Stimulated activated CD8-positive, alpha-beta memory T cell treated with anti-CD3 and anti-CD28 coated beads, Interleukin-2, amount 100 ng/mL, for 48 hours (primary cell): ENCODE measurements around the gene PHKB.
A peak's percentile ranks its signal among the peaks of the same experiment; 100 is the strongest.
"Not testable (repeated sequence)": the region's sequence is repeated elsewhere in the genome, so short reads cannot be mapped to it uniquely, and the experiment has no call there.

Experiments used
- DNase-seq, 2 donors: peaks; one replicate each; pipeline ENCODE4 v3.0.0-alpha.2; 2020; ENCODE audit warnings: low read depth in 2 of 2

The PHKB gene

DNA sequence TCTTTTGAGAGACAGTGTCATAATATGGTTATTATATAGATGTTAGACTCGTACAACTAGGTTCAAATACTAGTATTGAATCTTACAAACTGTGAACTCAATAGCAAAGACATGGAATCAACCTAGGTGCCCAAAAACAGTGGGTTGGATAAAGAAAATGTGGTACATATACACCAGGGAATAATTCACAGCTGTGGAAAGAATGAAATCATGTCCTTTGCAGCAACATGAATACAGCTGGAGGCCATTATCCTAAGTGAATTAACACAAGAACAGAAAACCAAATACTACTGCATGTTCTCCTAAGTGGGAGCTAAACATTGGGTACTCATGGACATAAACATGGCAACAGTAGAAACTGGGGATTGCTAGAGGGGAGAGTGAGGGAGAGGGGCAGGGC lies 8.1 kb downstream of the PHKB start:
- DNase-seq, result no peak

DNA sequence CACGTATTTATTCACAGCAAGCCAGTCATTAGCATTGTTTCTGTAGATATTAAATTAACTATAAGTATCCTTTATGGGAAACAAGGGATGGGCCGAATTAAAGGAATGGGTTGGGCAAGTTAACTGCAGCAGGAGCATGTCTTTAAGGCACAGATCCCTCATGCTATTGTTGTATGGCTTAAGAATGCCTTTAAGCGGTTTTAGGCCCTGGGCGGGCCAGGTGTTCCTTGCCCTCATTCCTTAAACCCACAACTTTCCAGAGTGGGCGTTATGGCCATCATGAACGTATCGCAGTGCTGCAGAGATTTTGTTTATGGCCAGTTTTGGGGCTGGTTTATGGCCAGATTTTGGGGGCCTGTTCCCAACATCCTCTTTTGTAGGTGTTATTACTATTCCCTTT lies 9.1 kb downstream of the PHKB start:
- no peak for DNase-seq

DNA sequence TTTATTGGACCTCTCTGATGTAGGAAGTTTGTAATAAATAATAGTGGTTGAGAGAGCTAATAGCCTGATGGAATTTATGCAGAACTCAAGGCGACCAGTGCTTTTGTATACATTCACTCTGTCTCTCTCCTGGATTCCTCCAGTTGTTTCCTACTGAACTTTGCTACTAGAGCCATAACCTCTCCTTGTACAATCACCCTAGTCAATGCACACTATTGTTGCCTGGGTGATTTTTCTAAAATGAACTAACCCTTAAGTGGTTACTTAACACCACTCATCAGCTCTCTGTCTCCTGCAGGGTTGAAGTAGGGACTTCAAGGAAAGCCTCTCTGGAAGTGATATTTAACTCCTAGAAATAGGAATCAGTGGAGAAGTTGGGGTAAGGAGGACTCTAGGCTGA lies 9.7 kb downstream of the PHKB start:
- no peak for DNase-seq

DNA sequence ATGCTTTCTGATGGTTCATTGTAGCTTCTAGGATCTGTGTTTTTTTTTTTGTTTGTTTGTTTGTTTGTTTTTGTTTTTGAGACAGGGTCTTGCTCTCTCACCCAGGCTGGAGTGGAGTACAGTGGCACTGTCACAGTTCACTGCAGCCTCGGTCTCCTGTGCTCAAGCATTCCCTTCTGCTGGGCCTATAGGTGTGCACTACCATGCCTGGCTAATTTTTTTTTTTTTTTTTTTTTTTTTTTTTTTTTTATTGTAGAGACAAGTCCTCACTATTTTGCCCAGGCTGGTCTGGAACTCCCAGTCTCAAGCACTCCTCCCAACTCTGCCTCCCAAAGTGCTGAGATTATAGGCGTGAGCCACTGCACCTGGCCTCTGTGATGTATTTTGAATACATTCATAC lies 11.9 kb downstream of the PHKB start:
- not testable (repeated sequence) for DNase-seq

DNA sequence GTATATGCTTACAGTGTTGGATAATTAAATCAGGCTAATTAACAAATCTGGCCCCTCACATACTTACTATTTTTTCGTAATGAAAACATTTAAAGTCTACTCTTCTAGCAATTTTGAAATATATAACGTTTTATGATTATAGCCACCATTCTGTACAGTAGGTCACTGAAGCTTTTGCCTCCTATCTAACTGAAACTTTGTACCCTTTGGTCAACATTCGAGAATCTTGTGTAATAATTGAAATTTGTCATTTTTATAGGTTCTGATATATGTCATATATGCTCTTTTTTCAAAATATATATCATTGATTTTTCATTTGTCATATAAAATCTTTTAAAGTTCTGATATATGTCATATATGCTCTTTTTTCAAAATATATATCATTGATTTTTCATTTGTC lies 12.7 kb downstream of the PHKB start:
- DNase-seq, result no peak

DNA sequence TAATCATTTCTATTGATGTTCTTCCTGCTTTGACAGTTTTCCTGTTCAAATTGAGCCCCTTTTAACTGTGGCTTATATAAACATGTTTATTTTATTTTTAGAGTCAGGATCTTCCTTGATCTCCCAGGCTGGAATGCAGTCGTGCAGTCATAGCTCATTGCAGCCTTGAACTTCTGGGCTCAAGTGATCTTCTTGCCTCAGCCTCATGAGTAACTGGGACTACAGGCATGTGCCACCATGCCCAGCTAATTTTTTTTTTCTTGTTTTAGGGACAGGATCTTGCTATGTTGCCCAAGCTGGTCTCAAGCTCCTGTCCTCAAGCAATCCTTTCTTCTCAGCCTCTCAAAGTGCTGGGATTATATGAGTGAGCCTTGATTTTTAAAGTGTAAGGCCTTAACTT lies 14.7 kb downstream of the PHKB start:
- no peak for DNase-seq

DNA sequence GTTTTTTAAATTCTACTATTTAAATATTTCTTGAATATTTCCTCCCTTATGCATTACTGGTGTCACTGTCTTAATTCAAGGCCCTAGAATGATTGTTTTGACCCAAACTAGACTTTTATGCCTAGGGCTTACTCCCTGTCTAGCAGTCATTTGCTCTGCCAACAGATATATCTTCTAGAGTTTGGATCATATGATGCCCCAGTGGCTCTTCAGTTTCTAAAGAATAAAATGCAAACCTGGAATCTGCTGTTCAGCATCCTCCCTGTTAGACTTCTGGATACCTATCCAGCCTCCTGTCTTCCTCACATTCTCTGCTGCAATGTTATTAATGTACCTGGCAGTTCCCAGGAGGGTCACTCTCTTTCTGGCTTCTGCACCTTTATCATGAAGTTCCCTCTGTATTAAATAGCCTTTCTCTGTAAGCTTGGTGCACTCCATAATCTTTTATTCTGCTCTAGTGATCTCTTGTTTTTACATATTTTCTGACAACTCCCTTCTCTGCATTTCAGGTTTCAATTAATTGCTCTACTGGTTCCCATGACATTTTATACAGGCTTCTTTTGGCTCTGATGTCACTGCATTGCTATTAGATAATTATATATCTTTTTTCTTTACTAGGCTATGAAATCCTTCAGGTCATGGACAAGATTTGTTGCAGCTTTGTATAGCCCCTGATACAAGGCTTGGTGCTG lies 15.7 kb downstream of the PHKB start:
- no peak for DNase-seq

DNA sequence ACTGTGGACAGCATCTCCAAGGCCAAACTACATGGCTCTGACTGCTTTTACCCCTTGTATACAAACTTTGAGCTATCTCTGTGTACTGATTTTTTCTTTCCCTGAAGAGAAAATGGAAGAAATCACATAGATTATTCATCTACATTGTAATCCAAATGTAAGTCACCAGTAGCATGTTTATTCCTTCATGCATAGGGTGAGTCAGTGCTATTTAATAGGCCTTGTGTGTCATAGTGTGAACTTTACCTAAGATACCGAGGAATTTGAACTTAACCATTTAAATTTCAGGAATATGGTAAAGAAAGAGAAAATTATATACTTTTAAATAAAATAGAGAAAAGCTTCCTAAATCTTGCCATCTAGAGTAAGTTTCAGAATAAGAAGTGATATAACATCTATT lies 16.5 kb downstream of the PHKB start:
- DNase-seq, result no peak

DNA sequence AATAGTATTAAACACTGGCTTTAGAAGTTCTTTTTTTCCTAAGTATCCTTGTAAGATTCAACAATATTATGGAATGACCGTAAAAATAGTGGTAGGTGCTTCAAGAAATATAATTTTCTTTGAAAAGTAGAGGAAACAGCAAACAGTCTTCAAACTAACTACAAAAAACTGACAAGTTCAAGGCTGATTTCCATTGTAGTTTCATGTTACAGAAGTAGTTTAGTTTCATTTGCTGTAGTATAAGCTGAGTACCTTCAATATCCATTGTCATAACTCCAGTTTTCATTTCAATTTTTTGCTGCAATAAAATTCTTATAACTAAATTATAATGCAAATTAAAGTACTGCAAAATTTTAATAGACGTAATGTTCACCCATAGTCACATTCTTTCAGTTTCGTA lies 19.3 kb downstream of the PHKB start:
- DNase-seq, result no peak

DNA sequence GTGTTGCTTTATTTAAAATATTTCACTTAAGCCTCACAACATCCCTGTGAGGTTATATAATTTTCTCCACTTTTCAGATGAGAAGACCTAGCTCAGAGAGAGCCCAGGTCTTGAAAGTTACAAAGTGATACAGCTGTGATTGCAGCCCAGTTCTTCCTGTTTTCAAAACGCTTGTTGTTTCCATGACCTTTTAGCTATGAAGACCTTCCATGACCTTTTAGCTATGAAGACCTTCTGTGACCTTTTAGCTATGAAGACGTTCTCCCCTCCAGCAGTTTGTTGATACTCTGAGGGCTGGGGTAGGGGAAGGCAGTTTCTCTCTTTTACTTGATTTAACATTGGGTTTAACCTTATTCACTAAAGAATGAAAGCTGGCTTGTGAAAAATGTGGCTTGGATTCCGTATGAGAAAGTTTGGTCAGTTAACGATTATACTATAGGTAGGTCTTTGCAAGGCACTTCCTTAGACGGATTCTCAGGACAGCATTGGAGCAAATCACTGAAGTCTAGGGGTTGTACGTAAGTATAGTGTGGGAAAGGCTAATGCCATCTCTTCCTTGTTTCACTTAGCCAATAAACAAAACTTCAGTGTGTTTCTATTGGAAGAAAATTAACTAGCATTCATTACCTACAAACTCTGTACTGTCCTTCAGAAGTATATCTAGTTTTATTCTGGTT lies 20.7 kb downstream of the PHKB start:
- no peak for DNase-seq

DNA sequence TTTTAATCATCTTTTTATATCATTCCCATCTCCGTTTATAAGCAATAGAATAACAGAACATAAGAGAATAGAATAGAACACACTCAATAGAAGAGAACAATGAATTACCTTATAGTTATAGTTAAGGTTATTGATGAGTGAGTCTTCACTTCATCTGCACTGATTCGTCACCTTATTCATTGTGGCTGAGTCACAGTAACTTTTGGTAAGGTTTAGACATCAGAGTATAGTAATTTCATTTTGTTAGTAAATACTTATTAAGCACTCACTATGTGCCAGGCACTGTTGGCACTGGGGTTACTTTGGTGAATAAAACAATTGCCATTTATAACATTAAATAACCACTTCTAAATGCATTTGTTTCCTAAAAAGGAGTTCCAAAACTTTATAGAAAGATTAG lies 22.5 kb downstream of the PHKB start:
- no peak for DNase-seq

DNA sequence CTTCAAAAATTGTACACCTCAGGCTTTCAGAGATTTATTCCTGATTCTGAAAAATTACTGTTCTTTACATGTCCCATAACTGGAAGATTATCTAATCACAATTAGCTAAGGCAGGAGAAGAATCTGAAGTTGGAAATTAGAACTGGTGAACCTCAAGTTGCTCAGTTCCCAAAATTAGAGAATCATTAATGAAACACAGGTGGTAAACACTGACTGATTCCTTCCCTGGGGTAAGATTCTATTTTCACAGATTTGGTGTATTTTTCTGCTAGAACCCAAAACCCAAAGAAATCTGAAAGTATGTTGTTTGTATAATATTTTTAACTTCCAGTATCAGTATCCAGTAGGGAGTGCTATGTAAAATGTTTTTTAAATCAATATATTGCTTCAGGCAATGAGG lies 25.7 kb downstream of the PHKB start:
- no peak for DNase-seq

DNA sequence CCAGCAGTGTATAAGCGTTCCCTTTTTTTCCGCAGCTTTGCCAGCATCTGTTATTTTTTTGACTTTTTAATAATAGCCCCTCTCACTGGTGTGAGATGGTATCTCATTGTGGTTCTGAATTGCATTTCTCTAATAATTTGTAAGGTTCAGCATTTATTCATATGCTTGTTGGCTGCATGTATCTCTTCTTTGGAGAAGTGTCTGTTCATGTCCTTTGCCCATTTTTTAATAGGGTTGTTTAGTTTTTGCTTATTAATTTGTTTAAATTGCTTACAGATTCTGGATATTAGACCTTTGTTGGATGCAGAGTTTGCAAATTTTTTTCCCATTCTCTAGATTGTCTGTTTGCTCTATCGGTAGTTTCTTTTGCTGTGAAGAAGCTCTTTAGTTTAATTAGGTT lies 26.9 kb downstream of the PHKB start:
- no peak for DNase-seq

DNA sequence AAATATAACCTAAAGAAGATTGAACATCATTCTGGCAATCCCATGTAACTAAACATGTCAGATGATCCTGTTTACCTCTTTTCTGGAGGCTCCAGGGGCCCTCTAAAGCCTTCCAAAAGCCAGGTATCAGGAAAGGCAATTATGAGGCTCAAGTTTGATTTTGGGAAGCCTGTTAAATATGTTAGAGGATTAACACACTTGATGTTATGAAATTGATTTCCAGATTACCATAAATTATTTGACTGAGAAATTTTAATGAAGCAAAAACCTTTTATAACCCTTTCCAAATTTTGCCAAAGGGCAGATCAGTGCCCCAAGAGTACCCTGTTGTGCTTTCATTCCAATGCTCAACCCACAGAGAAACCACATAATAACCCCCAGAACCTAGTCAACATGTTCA lies 29.3 kb downstream of the PHKB start:
- no peak for DNase-seq

DNA sequence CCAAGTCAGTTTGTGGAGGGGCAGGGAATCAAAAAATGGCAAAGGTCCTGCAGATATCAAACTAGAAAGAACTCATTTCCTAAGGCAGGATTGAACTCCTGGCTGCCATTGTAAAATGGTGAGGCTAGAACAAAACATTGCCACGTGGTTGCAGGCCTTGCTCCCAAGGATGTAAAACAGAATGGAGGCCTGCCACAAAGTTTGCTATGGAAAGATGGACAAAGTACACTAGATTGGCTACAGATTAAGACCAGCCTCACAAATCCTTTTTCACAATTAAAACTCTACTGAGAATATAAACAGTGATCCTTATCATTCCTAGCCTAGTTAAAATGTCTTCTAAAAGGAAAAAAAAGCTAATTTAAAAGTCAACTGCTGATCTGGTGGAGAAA lies 30.9 kb downstream of the PHKB start:
- DNase-seq, result no peak

DNA sequence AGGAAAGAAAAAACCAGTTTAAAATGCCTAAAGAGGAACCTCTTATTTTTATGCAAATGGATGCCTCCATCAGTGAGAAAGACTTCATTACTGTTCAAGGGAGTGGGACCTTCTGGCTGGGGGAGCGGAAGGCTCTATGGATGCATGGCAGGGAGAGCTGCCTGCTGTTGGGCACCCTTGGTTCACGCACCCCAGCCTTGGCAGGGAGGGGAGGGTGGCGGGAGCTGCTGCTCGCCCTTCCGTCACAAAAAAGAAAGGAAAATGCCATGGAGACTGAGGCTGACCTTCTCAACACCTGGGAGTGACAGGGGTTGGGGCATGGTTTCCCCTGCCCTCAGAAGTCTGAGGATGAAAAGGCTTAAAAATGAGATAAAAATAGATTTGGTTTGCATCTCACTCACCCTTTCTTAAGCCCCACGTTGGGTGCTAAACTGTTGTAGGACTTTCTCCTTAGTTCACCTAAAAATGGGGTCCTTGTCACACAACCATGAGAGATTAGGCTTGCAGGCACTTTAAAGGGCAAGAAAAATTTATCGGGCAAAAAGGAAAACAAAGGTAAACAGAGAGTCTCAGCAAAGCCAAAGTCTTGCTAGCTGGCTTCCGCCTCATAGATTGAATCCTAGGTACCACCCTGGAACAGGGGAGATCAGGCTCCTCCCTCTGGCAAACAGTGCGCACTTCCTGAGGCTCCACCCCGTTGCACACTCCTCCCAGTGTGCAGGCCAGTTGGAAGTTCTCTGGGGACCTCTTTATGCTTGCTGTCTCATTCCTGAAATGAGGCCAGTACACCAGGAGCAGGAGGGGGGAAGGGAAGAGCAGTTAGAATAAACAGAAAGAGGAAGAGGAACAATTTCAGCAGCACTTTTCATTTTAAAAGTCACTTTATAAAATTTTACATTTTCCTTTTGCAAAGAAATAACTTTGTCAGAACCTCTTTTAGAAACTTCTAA lies 31.6 kb downstream of the PHKB start:
- peak in 1 of 2 donors; percentile 1 for DNase-seq

DNA sequence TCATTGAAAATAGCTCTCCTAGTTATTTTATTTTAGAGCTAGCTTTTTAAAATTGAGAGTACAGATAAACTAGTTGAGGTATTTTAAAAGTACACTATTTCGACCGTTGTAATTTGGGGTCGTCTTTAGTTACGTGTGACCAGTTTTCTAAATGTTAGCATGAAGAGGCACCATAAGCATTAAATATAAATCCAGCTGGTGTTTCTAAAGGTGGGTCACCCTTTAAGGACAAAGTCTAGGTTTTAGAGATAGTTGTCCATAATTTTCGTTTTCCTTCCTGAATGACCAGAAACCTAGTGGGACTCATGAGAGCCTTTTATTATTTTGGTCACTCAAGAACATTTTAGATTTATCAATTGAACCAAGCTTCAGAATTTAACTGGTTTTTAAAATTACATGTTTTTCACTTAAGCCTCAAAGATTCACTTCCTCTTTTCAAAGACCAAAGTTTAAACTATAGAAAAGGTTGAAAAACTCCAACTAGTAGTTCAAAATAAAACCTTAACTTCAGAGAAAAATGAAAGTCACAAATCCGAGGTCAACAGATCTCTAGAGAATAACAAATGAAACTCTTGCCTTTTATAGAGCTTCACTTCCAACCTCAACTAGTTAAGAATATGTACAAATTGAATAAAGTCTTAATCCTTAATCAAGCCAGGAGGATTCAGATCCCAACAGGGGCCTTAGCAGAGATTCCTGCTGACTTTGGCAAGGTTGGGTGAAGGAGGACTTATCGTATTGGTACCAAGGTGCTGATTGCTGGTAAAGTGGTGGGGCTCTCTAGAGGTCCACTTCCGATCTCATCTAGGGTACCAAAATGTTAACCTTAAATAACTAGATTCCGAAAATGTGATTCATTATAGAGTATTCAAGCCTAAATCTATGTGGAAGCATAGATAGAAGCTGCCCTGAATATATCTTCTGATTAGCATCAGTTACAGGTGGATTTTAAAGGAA lies 32.5 kb downstream of the PHKB start:
- no peak for DNase-seq

DNA sequence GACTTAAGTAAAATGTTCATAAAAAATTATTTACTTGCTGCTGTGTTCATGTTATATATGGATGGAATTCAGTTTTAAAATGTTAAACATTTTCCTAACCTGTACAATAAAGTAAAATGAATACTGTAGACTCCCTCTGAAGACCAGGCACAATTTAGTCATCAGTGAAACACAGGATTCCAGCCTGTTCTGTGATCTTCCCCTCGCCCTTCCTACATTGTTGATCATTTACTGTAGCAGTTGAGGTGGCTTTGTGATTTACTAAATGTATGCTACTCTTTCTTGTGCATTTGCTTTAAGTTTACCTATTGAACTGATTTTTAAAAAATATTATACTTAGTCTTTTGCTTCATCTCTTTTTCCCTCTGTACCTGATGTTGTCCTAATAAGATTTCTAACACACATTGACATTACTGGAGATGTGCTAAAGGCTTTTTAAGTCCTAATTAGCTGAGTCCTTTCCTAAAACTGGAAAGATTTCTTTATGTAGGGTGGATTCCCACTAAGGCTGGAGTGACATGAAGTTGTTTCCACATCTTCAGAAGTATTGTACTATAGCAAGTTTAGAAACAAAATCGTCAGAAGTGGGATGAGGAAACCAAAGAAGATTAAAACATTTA lies 38.1 kb downstream of the PHKB start:
- DNase-seq, result no peak

DNA sequence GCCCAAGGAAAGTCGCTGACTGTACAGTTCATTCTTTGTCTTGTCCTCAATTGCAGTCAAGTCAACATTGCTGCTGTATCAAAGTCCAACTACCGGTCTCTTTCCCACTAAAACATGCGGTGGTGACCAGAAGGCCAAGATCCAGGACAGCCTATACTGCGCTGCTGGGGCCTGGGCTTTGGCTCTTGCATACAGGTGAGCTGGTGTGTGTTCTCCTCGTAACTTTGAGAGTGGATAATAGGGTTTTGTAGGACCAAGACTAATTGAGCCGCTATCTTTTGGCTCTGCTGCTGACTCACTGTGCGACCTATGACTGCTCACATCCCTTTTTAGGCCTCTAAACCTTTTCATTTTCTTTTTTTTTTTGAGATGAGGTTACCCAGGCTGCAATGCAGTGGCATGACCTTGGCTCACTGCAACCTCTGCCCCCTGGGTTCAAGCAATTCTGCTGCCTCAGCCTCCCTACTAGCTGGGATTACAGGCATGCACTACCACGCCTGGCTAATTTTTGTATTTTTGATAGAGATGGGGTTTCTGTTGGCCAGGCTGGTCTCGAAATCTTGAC lies 38.7 kb downstream of the PHKB start:
- no peak for DNase-seq

DNA sequence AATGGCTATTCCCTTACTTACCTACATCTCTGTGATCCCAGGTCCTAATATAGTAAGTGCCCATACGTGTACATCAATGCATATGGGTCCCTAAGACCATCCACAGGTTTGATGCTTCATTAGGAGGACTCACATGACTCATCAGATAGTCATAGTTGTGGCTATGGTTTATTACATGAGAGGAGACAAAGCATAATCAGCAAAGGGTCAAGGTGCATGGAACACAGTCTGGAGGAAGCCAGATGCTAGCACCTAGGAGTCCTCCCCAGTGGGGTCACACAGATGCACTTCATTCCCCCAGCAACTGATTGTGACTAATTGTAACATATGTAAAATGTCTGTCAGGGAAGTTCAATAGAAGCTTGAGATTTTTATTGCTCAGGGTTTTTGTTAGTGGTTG lies 42.8 kb downstream of the PHKB start:
- DNase-seq, result no peak

DNA sequence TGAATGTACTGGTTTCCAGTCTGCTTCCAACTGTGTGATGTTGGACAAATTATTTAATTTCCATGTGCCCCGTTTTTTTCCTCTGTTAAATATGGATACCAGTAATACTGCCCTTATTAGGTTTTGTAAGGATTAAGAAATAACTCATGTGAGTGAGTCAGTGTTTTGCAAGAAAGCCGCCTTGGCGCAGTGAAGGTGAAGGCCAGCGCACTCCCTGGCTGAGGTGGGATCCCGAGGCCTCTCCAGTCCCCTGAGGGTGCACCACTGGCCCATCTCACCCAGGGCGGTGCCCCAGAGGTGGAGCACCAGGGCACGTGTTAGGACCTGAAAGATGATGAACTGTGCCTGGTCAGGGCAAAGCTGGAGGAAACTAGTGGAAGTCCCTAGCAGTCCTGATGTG lies 43.5 kb downstream of the PHKB start:
- no peak for DNase-seq
